RCC 7860 (cell line): ENCODE measurements around the gene YIPF5.

Experiments used
- DNase-seq: peaks from one replicate; pipeline ENCODE4 v3.0.0-alpha.2; 2015; ENCODE audit warnings: low spot score
- FAIRE-seq: peaks from 2 replicates; lab custom pipeline; 2012; peaks lifted over from hg19 to GRCh38; lab: Jason Lieb, UNC

YIPF5 gene

GRCh38 chr5:144170276-144171024, at the start of gene YIPF5, which contains the start of gene KCTD16:
Gene YIPF5, minus strand, starts transcription at chr5:144170659. Its CDS starts 704 bp downstream, at chr5:144169955.
Gene KCTD16, plus strand, starts transcription at chr5:144170873.
- peak; percentile 95 for DNase-seq

GRCh38 chr5:144219869-144220268, 49.4 kb upstream of the YIPF5 start:
- no peak for FAIRE-seq
- DNase-seq: no peak

More at GRCh38 chr5:144170276-144171024, at the start of gene YIPF5, which contains the start of gene KCTD16:
- FAIRE-seq: peak; percentile 95

- DNase-seq (no peak), FAIRE-seq (no peak)
Observed at GRCh38 chr5:144210655-144211054, 40.2 kb upstream of the YIPF5 start.

- no peak for FAIRE-seq
- no peak for DNase-seq
Observed at GRCh38 chr5:144209361-144209760, 38.9 kb upstream of the YIPF5 start.

- FAIRE-seq: no peak
- no peak for DNase-seq
Observed at GRCh38 chr5:144207875-144208444, 37.5 kb upstream of the YIPF5 start.

- FAIRE-seq: no peak
- no peak for DNase-seq
Observed at GRCh38 chr5:144206141-144206540, 35.7 kb upstream of the YIPF5 start.

- DNase-seq: peak; percentile 29
- FAIRE-seq: no peak
Observed at GRCh38 chr5:144205141-144205551, 34.7 kb upstream of the YIPF5 start.

GRCh38 chr5:144203750-144204596, 33.5 kb upstream of the YIPF5 start:
- peak; percentile 79 for FAIRE-seq
- DNase-seq: peak; percentile 37

GRCh38 chr5:144202726-144203125, 32.3 kb upstream of the YIPF5 start:
- FAIRE-seq (no peak), DNase-seq (no peak)

GRCh38 chr5:144202072-144202471, 31.6 kb upstream of the YIPF5 start:
- DNase-seq: no peak
- FAIRE-seq: no peak

GRCh38 chr5:144201588-144201987, 31.1 kb upstream of the YIPF5 start:
- DNase-seq: no peak
- no peak for FAIRE-seq

GRCh38 chr5:144198386-144198785, 27.9 kb upstream of the YIPF5 start:
- no peak for FAIRE-seq

GRCh38 chr5:144196612-144197011, 26.2 kb upstream of the YIPF5 start:
- no peak for FAIRE-seq

More at GRCh38 chr5:144198386-144198785, 27.9 kb upstream of the YIPF5 start:
- DNase-seq: no peak

GRCh38 chr5:144195448-144195847, 25.0 kb upstream of the YIPF5 start:
- DNase-seq (no peak), FAIRE-seq (no peak)

More at GRCh38 chr5:144196612-144197011, 26.2 kb upstream of the YIPF5 start:
- DNase-seq: no peak

GRCh38 chr5:144194144-144194543, 23.7 kb upstream of the YIPF5 start:
- DNase-seq: no peak
- FAIRE-seq: no peak

- DNase-seq: no peak
- FAIRE-seq: no peak
Observed at GRCh38 chr5:144192661-144193060, 22.2 kb upstream of the YIPF5 start.

GRCh38 chr5:144191998-144192397, 21.5 kb upstream of the YIPF5 start:
- FAIRE-seq (peak; percentile 70), DNase-seq (peak; percentile 71)

GRCh38 chr5:144191531-144191930, 21.1 kb upstream of the YIPF5 start:
- FAIRE-seq (no peak), DNase-seq (no peak)

GRCh38 chr5:144189800-144190429, 19.5 kb upstream of the YIPF5 start:
- FAIRE-seq (peak; percentile 94), DNase-seq (peak; percentile 99)

- DNase-seq: peak; percentile 92
- FAIRE-seq: peak; percentile 93
Observed at GRCh38 chr5:144187699-144188294, 17.3 kb upstream of the YIPF5 start.
